Right lobe of liver (tissue), 4 donors: ENCODE results near the gene APPBP2.

ENCODE experiments used
- POLR2A ChIP-seq: fragments of 450-650 bp; IDR thresholded peaks from one replicate; pipeline ENCODE4 v1.6.1; 2017; ENCODE audit warnings: antibody characterized with exemption, mild to moderate bottlenecking
- TF ChIP-seq, protein P1 (sequence below), 4 donors: fragments of 200-600 bp in 3 of 4; fragments of 450-650 bp in 1 of 4; IDR thresholded peaks; one replicate each; pipeline versions ENCODE4 v1.5.1 to v1.8.0; 2016 to 2022; ENCODE audit warnings: antibody characterized with exemption in 4 of 4, mild to moderate bottlenecking in 2 of 4
- donor health status: DM: no; HTN: no; CAD: no.
- donor health status: DM: no; HTN: no; CAD: no.
- donor health status: DM: no; HTN: yes; CAD: no.

GRCh38 chr17:60410001-60410400 is 116.0 kb downstream of the APPBP2 start:
- TF ChIP-seq, protein P1, sequence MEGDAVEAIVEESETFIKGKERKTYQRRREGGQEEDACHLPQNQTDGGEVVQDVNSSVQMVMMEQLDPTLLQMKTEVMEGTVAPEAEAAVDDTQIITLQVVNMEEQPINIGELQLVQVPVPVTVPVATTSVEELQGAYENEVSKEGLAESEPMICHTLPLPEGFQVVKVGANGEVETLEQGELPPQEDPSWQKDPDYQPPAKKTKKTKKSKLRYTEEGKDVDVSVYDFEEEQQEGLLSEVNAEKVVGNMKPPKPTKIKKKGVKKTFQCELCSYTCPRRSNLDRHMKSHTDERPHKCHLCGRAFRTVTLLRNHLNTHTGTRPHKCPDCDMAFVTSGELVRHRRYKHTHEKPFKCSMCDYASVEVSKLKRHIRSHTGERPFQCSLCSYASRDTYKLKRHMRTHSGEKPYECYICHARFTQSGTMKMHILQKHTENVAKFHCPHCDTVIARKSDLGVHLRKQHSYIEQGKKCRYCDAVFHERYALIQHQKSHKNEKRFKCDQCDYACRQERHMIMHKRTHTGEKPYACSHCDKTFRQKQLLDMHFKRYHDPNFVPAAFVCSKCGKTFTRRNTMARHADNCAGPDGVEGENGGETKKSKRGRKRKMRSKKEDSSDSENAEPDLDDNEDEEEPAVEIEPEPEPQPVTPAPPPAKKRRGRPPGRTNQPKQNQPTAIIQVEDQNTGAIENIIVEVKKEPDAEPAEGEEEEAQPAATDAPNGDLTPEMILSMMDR (IDR thresholded peaks at IDR 0.05): no peak
- no peak for TF ChIP-seq POLR2A
